Lung (tissue), 12 donors: ENCODE results near the gene DOCK6. TPM values are rescaled to one million over a fixed set of nuclear protein-coding genes. Genes with fewer than 3 reads are reported as not detected.

Experiments used
- ATAC-seq: fragments of 200-7000 bp; cut with Tn5 transposase; one replicate; pipeline ENCODE4 v1.9.1; 2020; ENCODE audit warnings: moderate number of reproducible peaks; ENCODE audit not compliant: insufficient read depth, low FRiP score
- DNase-seq, 3 donors: peaks; one replicate each; pipeline ENCODE4 v3.0.0-alpha.2; 2013 to 2017
- H3K27ac ChIP-seq, 2 donors: one replicate each; pipeline ENCODE4 v1.5.1; 2013; ENCODE audit warnings: mild to moderate bottlenecking in 2 of 2, moderate library complexity in 2 of 2, control low read depth in 1 of 2, inconsistent platforms in 1 of 2, low read depth in 1 of 2, low read length in 1 of 2
- H3K27me3 ChIP-seq, 3 donors: one replicate each; pipeline ENCODE4 v1.5.1; 2013; ENCODE audit warnings: low read length in 2 of 3; ENCODE audit not compliant: control insufficient read depth in 3 of 3, insufficient read depth in 3 of 3
- H3K36me3 ChIP-seq, 4 donors: one replicate each; pipeline ENCODE4 v1.5.1; 2013; ENCODE audit warnings: low read length in 4 of 4, mild to moderate bottlenecking in 1 of 4, moderate library complexity in 1 of 4; ENCODE audit not compliant: control insufficient read depth in 4 of 4, insufficient read depth in 4 of 4
- H3K4me1 ChIP-seq, 5 donors: one replicate each; pipeline ENCODE4 v1.5.1; 2013; ENCODE audit warnings: low read length in 5 of 5, mild to moderate bottlenecking in 2 of 5, moderate library complexity in 1 of 5; ENCODE audit not compliant: control insufficient read depth in 5 of 5, insufficient read depth in 5 of 5
- H3K4me3 ChIP-seq: one replicate; pipeline ENCODE4 v1.5.1; 2013; ENCODE audit warnings: mild to moderate bottlenecking, control low read depth, moderate library complexity
- H3K9ac ChIP-seq, 2 donors: one replicate each; pipeline ENCODE4 v1.5.1; 2013; ENCODE audit warnings: low read length in 2 of 2, control low read depth in 1 of 2; ENCODE audit not compliant: insufficient read depth in 1 of 2
- H3K9me3 ChIP-seq, 4 donors: one replicate each; pipeline ENCODE4 v1.5.1; 2013; ENCODE audit warnings: low read length in 3 of 4, mild to moderate bottlenecking in 1 of 4, moderate library complexity in 1 of 4; ENCODE audit not compliant: control insufficient read depth in 4 of 4, insufficient read depth in 3 of 4
- WGBS, 2 donors: extraction: QIAGEN DNeasy Blood & Tissue Kit; methylation state at CpG; one replicate each; pipeline ENCODE4 v1.1.7; 2013; 5-methylcytosine and 5-hydroxymethylcytosine counted together
- polyA plus RNA-seq, 2 donors: library from polyadenylated mRNA; stranded (reverse); fragments of 200-250 nt; gene quantifications; one replicate each; pipeline ENCODE4 v1.2.1, GENCODE V29; 2013
- total RNA-seq, 2 donors: library from RNA; depleted of rRNA in 1 of 2; stranded (reverse); fragments of >200 nt in 1 of 2; gene quantifications; one replicate each; pipeline ENCODE4 v1.2.1, GENCODE V29; 2014 to 2021
- TF ChIP-seq, protein P1 (sequence below): IDR thresholded peaks from 2 replicates; pipeline ENCODE4 v1.5.1; 2012; ENCODE audit warnings: mild to moderate bottlenecking; ENCODE audit errors: control extremely low read depth, extremely low read depth
- donor health status: control.
- donor health status: control.
- donor health status: Bipolar disorder and iron deficiency.
- donor health status: healthy.
- donor health status: DM: yes; HTN: yes; CAD: no.

DOCK6 gene
- total and polyA plus RNA-seq, 4 donors: 38.6 to 129 (median 73.7) TPM

DNA sequence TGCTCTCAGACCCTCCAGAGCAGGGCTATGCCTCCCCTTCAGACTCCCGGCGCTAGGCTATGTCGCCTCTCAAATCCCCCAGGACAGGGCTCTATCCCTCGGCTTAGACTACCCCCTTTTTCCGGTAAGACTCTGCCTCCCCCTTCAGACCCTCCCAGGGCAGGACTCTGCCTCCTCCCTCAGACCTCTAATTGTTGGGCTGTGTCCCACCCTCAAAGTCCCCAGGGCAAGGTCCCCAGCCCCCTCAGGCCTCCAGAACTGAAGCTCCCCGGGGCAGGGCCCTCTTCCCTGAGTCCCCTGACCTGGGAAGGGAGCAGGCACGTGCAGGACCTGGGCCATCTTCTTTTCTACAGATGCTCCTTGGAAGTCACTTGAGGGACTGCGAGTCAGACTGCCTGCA is 68.2 kb downstream of the DOCK6 start:
- no peaks in the 10 kb centered on the region for H3K27me3 ChIP-seq
- H3K9ac ChIP-seq: no peak overlapping the region
- H3K27ac ChIP-seq: peak overlapping the region in 1 of 2 donors; percentile 46
- DNase-seq: no peak
- ATAC-seq: no peak
- peaks cover 0 to 44% (median 19%) of the 10 kb centered on the region in 4 donors for H3K36me3 ChIP-seq
- H3K9me3 ChIP-seq: no peaks in the 10 kb centered on the region
- no peak overlapping the region for H3K4me3 ChIP-seq
- peaks cover 0 to 34% (median 16%) of the 10 kb centered on the region in 5 donors for H3K4me1 ChIP-seq
- 81 to 86% methylated on average over 8 of the region's 8 CpGs for WGBS, 2 donors
- TF ChIP-seq, protein P1, sequence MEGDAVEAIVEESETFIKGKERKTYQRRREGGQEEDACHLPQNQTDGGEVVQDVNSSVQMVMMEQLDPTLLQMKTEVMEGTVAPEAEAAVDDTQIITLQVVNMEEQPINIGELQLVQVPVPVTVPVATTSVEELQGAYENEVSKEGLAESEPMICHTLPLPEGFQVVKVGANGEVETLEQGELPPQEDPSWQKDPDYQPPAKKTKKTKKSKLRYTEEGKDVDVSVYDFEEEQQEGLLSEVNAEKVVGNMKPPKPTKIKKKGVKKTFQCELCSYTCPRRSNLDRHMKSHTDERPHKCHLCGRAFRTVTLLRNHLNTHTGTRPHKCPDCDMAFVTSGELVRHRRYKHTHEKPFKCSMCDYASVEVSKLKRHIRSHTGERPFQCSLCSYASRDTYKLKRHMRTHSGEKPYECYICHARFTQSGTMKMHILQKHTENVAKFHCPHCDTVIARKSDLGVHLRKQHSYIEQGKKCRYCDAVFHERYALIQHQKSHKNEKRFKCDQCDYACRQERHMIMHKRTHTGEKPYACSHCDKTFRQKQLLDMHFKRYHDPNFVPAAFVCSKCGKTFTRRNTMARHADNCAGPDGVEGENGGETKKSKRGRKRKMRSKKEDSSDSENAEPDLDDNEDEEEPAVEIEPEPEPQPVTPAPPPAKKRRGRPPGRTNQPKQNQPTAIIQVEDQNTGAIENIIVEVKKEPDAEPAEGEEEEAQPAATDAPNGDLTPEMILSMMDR: no peak

DNA sequence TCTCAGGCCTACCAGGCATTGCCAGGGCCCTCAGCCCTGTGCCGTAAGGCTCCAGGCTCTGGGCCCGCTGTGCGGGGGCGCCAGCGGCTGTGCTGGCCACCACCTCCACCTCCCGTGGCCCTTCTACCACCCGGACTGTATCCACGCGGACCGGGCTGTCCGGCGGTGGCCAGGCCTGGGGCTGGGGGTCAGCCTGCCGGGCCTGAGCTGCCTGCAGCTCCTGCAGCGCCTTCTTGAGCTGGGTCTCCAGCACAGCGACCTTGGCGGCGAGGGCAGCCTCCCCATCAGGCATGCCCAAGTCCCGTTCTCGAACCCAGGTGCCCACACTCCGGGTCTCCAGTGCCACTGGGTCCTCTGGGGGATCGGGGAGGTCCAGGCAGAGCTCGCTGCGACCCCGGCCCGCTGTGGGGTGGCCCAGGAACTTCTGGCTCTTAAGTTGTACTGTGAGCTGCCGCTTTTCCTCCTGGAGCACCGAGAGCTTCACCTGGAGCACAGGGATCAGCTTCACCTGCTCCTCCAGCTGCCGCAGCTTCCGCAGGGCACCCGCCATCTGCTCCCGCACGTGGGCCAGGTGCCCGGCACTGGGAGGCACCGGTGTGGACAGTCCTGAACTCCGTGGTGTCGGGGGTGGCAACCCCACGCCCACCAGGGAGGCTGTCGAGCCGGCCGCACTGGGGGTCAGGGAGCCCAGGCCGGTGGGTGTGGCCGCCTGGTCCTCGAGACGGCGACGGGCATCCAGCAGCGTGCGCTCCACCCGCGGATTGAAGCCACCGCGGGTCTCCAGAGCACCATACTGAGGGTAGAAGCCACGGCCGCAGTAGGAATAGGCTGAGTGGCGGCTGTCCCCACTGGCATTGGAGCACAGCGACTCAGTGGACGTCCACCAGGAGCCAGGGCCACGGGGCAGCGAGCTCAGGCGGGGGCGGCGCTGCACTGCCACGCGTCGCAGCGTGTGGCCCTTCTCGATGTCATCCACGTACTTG is 69.1 kb downstream of the DOCK6 start:
- H3K4me3 ChIP-seq: no peak overlapping the region
- peaks cover 0 to 50% (median 17%) of the 10 kb centered on the region in 4 donors for H3K36me3 ChIP-seq
- H3K4me1 ChIP-seq: peaks cover 0 to 34% (median 16%) of the 10 kb centered on the region in 5 donors
- H3K27ac ChIP-seq: peak overlapping the region in 1 of 2 donors; percentile 17
- H3K9me3 ChIP-seq: no peaks in the 10 kb centered on the region
- TF ChIP-seq, protein P1: no peak
- ATAC-seq: no peak
- H3K9ac ChIP-seq: no peak overlapping the region
- H3K27me3 ChIP-seq: no peaks in the 10 kb centered on the region
- DNase-seq: no peak
- 94% methylated on average over 68 of the region's 68 CpGs for WGBS, 2 donors

DNA sequence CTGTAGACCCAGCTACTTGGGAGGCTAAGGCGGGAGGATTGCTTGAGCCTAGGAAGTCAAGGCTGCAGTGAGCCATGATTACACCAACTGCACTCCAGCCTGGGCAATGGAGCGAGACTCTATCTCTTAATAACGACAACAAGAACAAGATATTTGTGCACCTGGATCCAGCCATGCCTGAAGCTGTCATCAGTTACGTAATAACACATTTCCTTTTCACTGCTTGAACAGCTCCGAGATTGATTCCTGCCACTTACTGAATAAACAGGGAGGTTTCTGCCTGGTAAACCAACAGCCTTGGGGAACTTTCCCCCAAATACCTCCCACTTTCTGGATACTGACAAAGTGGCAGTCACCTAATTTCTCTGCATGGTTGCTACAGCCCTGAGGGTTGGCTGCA is 70.4 kb downstream of the DOCK6 start:
- Histone ChIP-seq H3K4me1 (peaks cover 0 to 34% (median 14%) of the 10 kb centered on the region in 5 donors), H3K27ac (peak overlapping the region; percentile 47 to 82)

More for the DNA sequence above, 70.4 kb downstream of the DOCK6 start:
- Histone ChIP-seq H3K9ac (no peak overlapping the region), H3K4me3 (no peak overlapping the region), H3K9me3 (no peaks in the 10 kb centered on the region), H3K27me3 (no peaks in the 10 kb centered on the region), H3K36me3 (peaks cover 0 to 56% (median 20%) of the 10 kb centered on the region in 4 donors)
- TF ChIP-seq, protein P1: no peak
- no peak for ATAC-seq
- WGBS, 2 donors: 66 to 72% methylated on average over 5 of the region's 5 CpGs
- DNase-seq: no peak
